Putamen (tissue), 1 donor: Measurements from ENCODE around the gene STEAP1B.
"Not testable (repeated sequence)": the region's sequence is repeated elsewhere in the genome, so short reads cannot be mapped to it uniquely, and the experiment has no call there.

ENCODE experiments used
- DNase-seq: peaks from one replicate; pipeline ENCODE4 v3.0.0-alpha.2; 2016; ENCODE audit warnings: low spot score

The STEAP1B gene

DNA sequence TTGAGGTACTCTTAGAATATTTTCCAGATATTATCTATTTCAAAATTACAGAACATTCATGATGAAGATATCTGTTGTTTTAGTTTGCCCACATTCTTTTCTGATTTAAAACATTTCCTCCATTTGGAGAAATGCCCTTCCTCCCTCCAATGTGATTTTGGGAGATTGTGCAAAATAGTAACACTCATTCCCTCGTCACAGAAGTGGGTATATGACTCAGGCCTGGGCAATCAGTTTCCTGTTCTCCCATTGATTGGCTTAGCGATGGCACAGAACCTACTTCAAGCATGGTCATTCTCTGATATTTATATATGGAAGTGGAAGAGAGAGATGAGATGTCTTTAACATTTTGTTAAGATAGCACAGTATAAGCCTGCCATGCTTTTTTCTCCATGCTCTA lies 3.1 kb downstream of the STEAP1B start:
- not testable (repeated sequence) for DNase-seq

DNA sequence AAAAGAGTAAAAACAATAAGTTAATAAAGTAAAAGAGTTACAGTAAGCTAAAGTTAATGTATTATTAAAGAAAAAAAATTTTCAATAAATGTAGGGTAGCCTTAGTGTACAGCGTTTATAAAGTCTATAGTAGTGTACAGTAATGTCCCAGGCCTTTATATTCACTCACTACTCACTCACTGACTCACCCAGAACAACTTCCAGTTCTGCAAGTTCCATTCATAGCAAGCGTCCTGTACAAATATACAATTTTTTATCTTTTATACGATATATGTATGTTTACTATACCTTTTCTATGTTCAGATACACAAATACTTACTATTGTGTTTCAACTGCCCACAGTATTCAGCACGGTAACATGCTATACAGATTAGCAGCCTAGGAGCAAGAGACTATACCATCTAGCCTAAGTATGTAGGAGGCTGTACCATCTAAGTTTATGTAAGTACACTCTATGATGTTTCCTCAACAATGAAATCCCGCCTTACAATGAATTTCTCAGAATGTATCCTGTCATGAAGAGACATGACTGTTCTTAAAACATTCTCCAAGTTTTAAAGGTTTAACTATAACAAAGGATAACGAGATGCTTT lies 3.6 kb downstream of the STEAP1B start:
- DNase-seq = not testable (repeated sequence)

DNA sequence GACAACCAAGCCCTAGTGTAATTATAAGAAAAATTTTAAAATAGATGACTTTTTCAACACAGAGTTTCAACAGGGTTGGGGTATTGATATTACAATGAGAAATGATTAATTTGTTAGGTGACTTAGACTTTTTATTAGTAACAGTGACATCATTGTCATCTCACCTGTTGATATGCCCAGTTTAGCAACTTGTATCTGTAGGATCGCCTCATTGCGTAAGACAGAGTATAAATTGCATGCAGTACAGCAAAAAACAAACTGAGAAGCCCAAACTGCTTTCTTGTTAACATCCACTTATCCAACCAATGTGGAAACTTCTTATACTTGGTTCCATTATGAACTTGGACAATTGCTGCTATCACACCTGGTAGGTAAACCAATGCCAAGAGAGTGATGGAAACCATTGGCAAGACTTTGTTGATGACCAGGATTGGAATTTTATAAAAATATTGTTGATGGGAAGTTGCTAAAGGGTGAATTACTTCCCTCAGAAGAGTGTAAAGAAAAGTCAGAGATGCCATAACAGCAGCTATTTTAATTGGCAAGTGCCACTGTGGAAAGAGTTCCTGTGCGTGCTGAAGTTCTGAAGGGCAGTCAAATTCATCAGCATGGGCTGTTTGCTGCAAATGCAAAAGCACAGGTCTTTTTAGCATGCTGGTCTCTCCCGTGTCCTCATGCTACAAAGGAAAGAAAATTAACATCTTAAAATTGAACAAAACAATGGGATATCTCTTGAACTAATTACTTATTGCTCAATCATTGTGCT lies 6.6 kb downstream of the STEAP1B start:
- DNase-seq = not testable (repeated sequence)

DNA sequence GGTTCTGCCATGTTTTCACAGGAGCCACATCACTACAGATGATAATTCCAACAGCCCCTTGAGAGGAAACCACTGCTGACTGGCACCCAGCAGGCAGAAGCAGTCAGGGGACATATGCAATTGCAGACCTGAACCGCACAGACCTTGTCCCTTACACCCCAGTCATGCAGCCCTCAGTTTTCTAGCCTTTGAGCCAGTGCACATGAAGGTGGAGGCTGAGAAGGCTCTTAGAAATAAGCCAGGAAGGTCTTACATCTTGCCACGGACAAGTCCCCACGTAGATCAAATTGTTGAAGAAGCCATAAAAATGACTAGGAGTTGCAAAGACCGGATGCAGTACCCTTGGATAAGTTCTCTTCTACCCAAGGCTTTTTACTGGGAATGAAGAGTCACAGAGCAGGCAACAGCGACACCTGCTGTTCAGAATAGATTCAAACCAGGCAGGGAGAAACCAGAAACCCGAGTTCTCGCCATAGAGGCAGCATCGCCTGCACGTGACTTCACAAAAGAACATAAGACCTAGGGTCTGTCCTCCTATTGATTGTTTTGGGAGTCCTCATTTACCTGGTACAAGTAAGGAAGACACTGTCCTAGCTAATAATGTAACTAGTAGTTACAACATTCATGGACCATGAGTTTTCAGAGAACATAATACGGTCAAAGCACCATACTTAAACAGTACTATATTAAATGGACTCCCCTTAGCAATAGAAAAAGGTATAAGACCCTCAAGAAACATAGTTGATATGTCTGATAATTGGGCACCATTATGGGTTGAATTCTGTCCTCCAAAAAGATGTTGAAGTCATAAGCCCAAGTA lies 11.1 kb downstream of the STEAP1B start:
- peak; percentile 83 for DNase-seq

DNA sequence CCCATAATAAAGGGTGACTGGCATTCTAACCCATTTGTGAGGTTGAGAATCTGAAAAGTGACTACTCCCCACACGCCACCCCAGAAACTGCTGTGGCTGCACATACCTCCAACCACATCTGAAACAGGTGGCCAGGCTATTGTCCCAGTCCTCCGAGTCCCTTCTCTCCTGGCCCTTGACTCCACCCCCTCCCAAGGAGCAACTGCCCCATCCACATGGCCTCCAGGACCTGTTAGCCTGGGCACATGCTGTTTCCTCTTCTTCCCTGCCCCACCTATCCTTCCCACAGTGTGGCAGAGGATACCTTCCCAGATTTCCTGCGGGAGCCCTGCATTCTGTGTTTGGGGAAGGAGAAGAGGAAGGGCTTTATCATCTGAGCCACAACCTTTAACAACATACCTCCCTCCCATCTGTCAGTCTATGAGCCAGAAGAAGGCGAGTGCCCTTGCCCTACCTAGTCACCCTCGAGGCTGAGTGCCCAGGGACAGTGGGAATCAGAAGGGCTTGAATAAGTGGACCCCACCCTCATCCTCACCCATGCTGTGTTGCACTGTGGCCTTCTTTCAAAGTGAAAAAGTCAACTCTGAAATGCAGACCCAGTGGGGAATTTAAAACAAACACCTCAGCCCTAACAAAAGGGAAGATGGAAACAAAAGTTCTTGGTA lies 11.9 kb downstream of the STEAP1B start:
- no peak for DNase-seq

DNA sequence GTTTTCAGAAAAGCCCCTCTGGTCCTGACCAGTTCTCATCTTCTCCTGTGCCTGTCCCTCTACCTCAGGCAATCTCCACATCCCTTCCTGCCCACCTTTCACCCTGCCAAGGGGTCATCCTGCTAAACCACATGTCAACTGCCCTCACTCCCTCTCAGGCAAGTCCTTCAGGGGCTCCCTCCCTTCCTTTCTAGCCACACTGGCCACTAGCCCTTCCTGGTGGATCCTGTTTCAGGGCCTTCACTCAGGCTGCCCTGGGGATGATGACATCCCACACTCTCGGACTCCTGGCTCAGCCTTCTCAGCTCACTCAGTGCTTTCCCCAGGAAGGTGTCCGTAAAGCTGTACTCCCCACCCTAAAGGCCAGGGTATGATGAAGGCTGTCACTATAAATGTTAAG lies 13.4 kb downstream of the STEAP1B start:
- DNase-seq = no peak

DNA sequence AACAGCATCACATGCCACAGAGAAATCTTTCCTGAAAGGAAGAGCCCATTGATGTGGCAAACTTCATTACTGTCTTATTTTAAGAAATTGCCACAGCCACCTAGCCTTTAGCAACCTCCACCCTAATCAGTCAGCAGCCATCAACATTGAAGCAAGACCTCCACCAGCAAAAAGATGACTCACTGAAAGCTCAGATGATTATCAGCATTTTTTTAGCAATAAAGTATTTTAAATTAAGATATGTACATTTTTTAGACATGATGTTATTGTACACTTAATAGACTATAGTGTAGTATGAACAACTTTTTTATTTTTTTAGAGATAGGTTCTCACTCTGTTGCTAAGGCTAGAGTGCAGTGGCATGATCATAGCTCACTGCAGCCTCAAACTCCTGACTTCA lies 14.8 kb downstream of the STEAP1B start:
- DNase-seq = no peak

DNA sequence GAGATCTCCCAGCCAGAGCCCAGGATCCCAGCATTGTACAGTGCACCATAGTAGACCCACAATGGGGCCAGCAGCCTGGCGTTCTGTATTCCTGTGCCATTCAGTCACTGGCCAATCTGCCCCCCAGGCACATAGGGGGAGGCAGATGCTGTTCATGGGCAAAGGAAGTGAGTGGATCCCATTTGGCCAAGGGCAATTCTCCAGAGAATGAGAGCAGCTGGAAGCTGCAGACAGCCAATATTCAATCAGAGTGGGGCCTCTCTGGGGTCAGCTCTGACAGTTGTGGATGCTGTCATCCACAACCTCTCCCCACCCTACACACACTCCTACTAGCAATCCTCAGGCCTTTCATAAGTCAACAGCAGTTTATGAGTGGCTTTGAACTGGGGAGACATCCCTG lies 17.5 kb downstream of the STEAP1B start:
- no peak for DNase-seq

DNA sequence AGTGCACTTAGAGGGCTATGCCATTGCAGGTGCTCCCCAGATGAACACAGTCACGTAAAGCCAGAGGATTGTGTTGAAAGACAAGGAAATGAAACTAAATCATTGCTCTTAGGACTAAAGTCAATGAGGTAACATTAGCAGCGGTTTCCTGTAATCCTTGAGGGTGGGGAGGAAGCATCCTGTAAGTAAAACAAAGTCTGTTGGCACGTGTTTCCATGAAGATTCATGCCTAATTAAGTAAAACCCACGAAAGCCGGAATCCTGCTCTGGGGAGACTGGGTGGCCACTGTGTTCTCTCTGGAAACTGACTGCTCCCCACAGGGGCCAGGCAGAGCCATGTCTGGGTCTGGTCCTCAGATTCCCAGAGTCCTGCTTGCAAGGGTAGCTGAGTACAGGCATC lies 18.3 kb downstream of the STEAP1B start:
- DNase-seq = no peak

DNA sequence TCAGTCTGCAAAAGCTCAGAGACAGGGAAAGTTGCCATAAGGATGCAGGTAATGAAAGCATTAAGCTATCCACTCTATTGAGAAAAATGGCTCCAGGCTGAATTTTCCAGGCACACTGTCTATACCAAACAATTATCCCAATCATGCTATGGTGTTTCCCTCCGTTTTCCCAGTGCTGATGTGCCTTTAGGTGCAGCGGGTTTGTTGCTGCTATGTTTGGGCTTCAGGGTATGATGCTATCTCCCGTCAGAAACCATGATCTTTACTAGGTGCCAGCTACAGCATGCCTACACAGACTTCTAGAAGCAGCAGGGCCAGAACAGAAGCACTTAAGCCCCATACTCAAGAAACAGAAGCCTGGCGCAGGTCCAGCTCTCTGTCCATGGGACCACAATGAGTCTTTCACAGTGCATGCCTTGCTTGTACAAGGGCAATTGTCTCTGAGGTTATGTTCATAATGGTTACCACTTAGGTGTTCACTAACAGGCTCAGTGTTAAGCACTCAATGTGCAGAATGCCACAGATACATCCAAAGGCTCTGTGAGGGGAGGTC lies 19.4 kb downstream of the STEAP1B start:
- no peak for DNase-seq

DNA sequence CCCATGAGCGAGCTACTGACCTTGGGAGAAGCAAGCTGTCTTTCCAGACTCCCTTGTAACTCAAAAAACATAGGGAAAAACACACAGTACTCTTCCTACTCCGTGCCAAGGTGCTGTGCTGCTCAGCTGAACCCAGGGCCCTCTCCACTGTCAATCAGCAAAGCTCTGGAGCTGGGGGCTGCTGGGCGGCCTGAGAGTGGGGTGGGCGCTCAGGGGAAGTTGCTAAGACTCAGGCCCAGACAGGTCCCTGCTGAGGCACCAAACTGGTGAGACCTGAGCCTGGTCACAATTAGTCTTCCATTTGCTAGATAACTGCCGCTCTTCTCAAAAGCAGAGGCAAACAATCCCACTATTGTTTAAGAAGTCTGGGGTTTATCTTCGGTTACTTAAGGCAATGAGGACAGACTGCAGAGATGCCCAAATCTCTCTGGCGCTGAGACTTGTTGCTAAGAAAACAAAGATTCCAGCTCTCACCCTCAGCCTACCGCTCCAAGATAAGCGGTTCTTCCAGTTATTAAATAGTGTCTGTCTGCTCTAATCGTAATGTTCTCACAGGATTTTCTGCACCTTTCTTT lies 22.0 kb downstream of the STEAP1B start:
- no peak for DNase-seq

DNA sequence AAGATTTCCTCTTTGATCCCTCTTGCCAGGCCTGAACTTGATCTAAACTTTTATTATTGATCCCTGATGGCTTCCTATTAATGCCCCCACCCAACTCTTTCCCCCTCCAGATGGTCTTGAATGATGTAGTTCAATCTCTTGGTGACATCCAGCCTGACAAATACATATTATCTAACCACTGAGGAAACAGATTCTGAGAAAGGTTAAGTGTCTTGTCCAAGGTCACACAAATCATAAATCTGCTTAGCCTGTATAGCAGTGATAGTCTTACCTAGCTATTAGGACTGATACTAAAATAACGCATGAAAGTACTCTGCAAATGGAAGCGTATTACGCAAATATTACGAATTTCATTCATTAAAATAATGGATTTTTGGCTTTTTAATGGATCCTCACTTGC lies 22.7 kb downstream of the STEAP1B start:
- DNase-seq = no peak

DNA sequence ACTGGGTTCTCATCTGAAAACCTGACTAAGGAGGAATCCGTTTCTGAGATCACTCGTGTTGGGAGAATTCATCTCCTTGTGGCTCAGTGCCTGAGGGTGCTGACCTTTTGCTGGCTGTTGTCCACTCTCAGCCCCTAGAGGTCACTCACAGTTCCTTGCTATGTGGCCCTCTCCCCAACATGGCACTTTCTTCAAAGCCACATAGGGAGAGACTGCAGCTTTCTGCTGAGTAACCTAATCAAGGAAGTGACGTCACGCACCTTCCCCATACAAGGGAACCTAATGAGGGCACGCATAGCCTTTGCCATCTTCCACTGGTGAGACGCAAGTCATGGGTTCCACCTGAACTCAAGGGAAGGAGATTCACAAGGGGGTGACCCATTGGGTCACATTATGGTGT lies 23.2 kb downstream of the STEAP1B start:
- no peak for DNase-seq

DNA sequence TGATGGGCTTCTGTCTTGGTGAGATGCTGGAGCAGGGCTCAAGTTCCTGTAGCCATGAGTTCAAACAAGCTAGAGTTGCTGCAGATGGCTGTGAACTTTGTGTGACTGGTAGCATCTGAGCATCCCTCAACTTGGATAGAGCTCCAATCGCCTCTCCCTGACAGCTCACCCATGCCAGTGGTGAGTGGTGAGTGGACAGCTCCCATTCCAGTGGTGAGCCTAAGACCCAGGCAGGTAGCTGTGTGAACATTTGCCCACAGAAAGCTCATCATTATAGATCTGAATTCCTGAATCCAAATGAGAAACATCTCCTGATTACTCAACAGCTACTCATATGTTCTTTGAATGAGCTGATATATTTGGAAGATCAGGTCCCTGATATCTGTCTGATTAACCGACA lies 25.3 kb downstream of the STEAP1B start:
- DNase-seq = no peak

DNA sequence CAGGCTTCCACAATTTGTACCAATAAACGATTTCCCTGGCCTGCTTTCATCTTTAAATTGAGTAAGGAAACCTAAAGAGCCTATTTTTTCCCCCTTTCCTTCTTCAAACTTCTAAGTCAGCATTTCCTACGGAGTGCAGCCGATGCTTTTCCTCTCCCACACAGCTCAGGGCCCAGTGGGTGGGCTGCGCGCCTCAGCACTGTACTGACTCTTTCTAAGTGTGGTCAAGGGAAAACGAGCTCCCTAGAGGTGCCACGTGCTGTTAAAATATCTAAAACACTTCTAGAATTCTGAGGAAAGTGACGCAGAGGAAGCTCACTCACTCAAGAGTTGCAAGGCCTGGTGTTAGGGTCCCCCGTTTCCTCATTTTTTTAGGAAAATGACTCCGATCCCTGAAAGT lies 29.0 kb downstream of the STEAP1B start:
- no peak for DNase-seq

DNA sequence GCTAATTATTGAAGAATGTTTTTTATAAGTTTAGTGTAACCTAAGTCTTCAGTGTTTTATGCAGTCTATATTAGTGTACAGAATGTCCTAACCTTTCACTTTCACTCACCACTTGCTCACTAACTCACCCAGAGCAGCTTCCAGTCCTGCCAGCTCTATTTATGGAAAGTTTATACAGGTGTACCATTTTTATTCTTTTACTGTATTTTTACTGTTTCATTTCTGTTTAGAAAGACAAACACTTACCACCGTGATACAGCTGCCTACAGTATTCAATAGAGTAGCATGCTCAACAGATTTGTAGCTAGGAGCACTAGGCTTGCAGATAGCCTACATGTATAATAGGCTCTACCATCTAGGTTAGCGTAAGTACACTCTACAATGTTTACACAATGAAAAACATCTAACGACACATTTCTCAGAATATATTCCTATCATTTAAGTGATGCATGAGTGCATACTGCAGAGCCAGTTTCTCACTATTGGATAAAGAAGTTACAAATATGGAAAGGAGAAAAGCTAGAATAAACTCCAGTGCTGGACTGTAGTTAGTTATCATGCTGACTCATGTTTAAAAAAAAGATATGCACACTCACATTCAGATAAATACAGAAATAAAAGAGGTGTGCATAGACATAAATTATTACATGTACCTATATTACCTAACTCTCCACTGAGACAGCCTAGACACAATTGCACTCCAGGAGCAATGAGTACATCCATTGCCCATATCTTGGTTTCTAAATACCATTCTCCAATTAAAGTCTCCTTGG lies 30.4 kb downstream of the STEAP1B start:
- DNase-seq = no peak

DNA sequence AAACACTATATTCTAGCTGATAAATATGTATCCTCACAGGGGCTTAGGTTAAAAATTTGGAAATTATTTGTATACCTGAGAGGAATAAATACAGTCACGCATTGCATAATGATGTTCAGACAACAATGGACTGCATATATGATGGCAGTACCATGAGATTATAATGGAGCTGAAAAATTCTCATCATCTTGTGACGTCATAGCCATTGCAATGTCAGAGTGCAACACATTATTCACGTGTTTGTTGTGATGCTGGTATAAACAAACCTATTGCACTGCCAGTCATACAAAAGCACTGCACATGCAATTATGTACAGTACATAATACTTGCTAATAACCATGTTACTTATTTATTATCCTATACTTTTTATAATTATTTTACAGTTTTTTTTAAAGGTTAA lies 31.4 kb downstream of the STEAP1B start:
- DNase-seq = no peak

DNA sequence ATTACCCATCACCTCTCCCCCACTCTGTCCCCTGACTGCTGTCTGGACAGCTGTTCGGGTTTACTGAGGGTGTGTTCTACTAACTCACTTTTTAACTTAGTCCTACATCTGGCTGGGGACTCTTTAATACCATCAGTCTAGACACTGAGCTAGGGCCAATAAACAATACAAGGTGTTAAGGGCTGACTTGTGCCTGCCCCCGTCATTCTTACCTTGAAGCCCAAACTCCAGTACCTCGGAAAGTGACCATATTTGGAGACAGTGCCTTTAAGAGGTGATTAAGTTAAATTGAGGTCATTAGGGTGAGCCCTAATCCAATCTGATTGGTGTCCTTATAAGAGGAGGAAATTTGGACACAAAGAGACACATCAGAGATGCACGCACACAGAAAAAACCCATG lies 35.7 kb downstream of the STEAP1B start:
- DNase-seq = no peak

DNA sequence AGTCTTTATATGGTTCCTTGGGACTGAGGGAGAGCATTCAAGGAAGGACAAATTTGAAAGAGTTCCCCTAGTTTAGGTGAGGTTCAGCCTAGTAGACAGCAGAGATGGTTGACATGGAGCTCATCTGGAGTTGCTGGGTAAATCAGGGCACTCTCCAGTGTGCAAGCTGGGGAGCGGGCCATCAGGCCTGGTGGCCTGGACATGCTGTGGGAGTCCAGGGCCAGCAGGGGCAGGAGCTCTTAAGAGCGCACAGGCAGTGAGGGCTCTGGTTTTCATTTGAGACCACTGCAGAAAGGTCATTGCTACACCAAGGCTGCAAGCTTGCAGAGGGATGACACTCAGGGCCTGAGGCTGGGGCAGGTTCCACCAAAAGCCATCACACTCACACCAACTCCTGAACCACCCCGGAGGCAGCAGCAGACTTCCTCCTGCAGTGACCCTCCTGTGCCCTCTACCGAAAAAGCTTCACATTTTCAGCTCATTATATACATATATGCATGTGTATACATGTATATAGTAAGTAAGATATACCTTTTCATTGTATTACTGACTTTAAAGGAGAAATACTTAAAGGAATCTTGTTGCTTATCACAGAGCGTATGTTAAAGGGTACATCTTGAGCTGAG lies 39.5 kb downstream of the STEAP1B start:
- no peak for DNase-seq

DNA sequence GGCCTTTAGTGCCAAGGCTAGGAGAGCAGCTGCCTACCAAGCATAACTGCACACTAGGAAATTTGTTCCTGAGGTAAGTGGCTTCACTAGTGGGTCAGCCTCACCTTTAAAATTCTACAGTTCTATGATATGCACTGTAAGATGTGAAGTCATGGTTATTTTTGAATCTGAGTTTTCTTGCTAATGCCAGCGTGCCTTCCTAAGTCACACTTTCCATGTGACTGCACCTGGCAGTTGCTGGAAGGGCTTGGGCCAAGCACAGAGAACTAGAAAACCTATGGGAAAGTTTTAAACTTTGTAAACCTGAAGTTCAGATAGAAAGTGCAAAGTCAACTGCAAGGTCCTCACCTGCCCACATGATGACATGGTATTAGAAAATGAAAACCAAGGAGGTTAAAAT lies 42.5 kb downstream of the STEAP1B start:
- no peak for DNase-seq

DNA sequence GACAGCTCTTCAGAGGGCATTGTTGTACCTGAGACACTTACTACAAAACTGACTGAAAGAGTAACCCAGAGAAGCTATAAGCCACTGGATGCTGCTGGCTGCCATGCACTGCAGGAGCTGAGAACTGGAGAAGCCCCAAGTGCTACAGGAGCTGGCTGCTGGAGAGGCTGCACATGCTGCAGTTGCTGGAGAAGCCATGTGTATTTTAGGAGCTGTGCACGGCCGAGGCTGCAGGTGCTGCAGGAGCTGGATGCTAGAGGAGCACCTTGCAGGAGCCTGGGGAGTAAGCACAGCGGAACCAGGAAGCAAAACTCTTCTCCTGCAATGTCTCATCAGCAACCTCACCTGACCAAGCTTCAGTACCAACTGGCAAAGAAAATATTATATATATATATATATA lies 45.5 kb downstream of the STEAP1B start:
- DNase-seq = no peak
